Measurements from ENCODE around the gene EYA2. TPM values are rescaled to one million over a fixed set of nuclear protein-coding genes. Genes with fewer than 3 reads are reported as not detected.

The EYA2 gene
- total RNA-seq, 2 donors from 2014 or later = 30.0 to 31.0 TPM

DNA sequence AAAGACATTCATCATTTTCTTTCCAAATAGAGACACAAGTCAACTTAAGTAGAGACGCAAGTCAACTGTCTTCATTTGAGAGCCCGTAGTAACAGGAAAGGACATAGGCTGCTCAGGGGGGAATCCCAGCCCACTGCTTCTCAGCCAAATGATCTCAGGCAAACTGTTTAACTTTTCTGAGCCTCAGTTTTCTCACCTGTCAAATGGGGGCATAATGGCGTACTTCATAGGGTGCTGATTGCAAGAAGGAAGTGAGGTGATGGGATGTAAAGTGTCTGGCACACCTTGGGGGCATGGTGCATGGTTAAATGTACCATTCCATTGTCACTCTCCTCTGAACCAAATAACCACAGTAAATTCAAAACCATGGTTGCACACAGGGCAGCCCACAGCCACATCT, 96.5 kb downstream of the EYA2 start:
- WGBS = 39% methylated on average over 3 of the region's 3 CpGs
- H3K4me3 ChIP-seq = no peak overlapping the region

DNA sequence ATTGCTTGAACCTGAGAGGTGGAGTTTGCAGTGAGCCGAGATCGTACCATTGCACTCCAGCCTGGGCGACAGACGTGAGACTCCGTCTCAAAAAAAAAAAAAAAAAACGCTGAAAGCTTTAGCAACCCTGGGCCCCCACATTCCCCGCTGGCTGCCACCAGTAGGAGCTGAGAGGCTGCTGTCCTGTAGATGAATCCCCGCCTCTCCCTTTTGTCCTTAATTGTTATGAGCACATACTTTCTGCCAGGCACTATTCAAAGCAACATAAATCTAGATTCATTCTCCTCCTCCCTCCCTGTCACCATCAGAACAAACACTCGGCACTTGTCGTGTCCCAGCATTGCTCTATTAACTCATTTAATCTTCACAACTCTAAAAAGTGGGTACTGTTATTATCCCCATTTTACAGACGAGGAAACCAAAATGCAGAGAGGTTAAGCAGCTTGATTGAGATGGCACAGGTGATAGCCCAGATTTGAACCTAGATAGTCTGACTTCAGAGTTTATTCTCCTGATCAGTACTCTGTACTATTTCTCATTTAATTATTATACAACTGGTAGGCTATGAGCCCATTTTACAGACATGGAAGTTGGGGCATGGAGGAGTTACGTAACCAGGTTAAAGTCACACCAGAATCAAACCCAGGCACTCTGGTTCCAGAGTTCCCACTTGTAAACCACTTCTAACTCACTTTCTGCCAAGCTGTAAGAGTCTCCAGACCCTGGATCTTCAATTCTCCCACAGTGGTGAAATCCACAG, 97.4 kb downstream of the EYA2 start:
- H3K4me3 ChIP-seq = no peak overlapping the region
- H3K36me3 ChIP-seq = no peaks in the 10 kb centered on the region
- TF ChIP-seq, protein P1, sequence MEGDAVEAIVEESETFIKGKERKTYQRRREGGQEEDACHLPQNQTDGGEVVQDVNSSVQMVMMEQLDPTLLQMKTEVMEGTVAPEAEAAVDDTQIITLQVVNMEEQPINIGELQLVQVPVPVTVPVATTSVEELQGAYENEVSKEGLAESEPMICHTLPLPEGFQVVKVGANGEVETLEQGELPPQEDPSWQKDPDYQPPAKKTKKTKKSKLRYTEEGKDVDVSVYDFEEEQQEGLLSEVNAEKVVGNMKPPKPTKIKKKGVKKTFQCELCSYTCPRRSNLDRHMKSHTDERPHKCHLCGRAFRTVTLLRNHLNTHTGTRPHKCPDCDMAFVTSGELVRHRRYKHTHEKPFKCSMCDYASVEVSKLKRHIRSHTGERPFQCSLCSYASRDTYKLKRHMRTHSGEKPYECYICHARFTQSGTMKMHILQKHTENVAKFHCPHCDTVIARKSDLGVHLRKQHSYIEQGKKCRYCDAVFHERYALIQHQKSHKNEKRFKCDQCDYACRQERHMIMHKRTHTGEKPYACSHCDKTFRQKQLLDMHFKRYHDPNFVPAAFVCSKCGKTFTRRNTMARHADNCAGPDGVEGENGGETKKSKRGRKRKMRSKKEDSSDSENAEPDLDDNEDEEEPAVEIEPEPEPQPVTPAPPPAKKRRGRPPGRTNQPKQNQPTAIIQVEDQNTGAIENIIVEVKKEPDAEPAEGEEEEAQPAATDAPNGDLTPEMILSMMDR (IDR thresholded peaks at IDR 0.05) = peak in 1 of 4 experiments; percentile 3
- TF ChIP-seq POLR2A (IDR thresholded peaks at IDR 0.05) = no peak
- peak; percentile 42 for TF ChIP-seq POLR2AphosphoS5 (IDR thresholded peaks at IDR 0.05)
- WGBS = 58% methylated on average over 12 of the region's 12 CpGs
- intact Hi-C loops (cut with DNase I) = no loop called here
- H3K27ac ChIP-seq = peak overlapping the region in 1 of 2 donors; percentile 89
- peaks cover 2% of the 10 kb centered on the region for H3K4me1 ChIP-seq (replicated peaks)
- no peaks in the 10 kb centered on the region for H3K9me3 ChIP-seq
- H3K27me3 ChIP-seq (replicated peaks; ENCODE audit: insufficient read depth) = no peaks in the 10 kb centered on the region
- DNase-seq (ENCODE audit: low spot score) = no peak

More for the DNA sequence above, 96.5 kb downstream of the EYA2 start:
- no peak for DNase-seq (ENCODE audit: low spot score)
- no peaks in the 10 kb centered on the region for H3K36me3 ChIP-seq
- H3K9me3 ChIP-seq = no peaks in the 10 kb centered on the region
- peaks cover 2% of the 10 kb centered on the region for H3K4me1 ChIP-seq (replicated peaks)
- intact Hi-C loops (cut with DNase I) = no loop called here
- no peak for TF ChIP-seq POLR2A (IDR thresholded peaks at IDR 0.05)
- TF ChIP-seq POLR2AphosphoS5 (IDR thresholded peaks at IDR 0.05) = no peak
- TF ChIP-seq, protein P1 (IDR thresholded peaks at IDR 0.05) = no peak
- H3K27ac ChIP-seq = peak overlapping the region; percentile 89 to 90
- no peaks in the 10 kb centered on the region for H3K27me3 ChIP-seq (replicated peaks; ENCODE audit: insufficient read depth)

DNA sequence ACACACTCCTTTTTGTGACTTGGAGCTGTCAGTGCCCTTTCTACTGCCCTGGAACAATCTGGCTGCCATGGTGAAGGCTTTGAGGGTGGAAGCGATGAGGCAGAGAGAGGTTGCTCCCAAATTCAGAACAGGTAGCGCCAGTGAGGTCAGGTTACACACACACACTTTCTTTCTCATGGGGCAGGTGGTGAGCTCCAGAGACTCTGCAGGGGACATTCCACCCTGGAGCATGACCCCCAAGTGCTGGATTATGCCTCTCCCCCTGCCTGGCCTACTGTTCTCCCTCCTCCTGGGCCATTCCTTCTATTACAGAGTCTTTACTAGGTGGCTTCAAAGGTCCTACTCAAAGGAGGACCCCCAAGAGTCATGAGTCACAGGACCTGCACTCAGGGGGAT, 98.0 kb downstream of the EYA2 start:
- H3K9me3 ChIP-seq = no peaks in the 10 kb centered on the region
- intact Hi-C loops (cut with DNase I) = no loop called here
- no peaks in the 10 kb centered on the region for H3K36me3 ChIP-seq
- H3K27ac ChIP-seq = no peak overlapping the region
- peaks cover 2% of the 10 kb centered on the region for H3K4me1 ChIP-seq (replicated peaks)
- TF ChIP-seq, protein P1 (IDR thresholded peaks at IDR 0.05) = no peak
- TF ChIP-seq POLR2A (IDR thresholded peaks at IDR 0.05) = no peak
- TF ChIP-seq POLR2AphosphoS5 (IDR thresholded peaks at IDR 0.05) = no peak
- DNase-seq (ENCODE audit: low spot score) = no peak
- H3K27me3 ChIP-seq (replicated peaks; ENCODE audit: insufficient read depth) = no peaks in the 10 kb centered on the region
- WGBS = 96% methylated on average over 2 of the region's 2 CpGs
- H3K4me3 ChIP-seq = no peak overlapping the region

DNA sequence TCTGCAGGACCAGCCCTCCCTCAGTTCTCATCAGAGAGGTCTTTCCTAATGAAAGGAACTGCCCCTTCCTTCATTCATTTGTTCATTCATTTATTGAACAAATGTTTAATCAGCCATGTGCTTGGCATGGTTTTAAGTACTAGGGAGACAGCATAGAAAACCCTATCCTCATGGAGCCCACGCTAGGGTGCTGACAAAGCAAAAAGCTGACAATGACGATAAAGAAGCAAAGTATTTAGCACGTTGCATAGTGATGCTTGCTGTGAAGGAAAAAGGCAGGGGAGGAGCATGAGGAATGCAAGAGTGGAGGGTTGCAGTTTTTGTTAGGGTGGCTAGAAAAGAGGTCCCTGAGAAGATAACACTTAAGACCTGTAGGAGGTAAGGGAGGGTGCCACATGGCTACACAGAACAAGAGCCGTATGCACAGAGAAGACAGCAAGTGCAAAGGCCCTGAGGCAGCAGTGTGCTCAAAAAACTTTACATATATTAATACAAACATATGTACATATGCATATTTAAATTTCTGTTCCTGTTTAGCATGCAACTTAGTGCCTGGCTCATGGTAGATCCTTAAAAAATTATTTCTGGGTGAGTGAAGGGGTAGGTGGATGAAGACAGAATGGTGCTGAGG, 98.9 kb downstream of the EYA2 start:
- DNase-seq (ENCODE audit: low spot score) = no peak
- Histone ChIP-seq H3K36me3 (no peaks in the 10 kb centered on the region), H3K4me1 (replicated peaks) (peaks cover 2% of the 10 kb centered on the region), H3K27me3 (replicated peaks; ENCODE audit: insufficient read depth) (no peaks in the 10 kb centered on the region), H3K9me3 (no peaks in the 10 kb centered on the region), H3K27ac (no peak overlapping the region), H3K4me3 (no peak overlapping the region)
- 90% methylated on average over 4 of the region's 4 CpGs for WGBS
- TF ChIP-seq POLR2A (IDR thresholded peaks at IDR 0.05) (no peak), POLR2AphosphoS5 (IDR thresholded peaks at IDR 0.05) (no peak)
- TF ChIP-seq, protein P1 (IDR thresholded peaks at IDR 0.05) = no peak
- intact Hi-C loops (cut with DNase I) = no loop called here

All from prostate gland (tissue), 2 donors.